ACC112 (cell line): ENCODE measurements around the gene NRP1.
A peak's percentile ranks its signal among the peaks of the same experiment; 100 is the strongest.

ENCODE experiments used
- H2AFZ ChIP-seq: fragments of 200-600 bp; sonication (generic); one replicate; pipeline ENCODE4 v1.6.0; 2017; ENCODE audit warnings: antibody characterized with exemption, low read length; ENCODE audit not compliant: unreplicated experiment
- H3K27ac ChIP-seq: fragments of 200-600 bp; sonication (generic); 2 replicates; pipeline ENCODE4 v1.5.1; 2014; ENCODE audit warnings: low read depth, mild to moderate bottlenecking, antibody characterized with exemption, low read length, moderate library complexity
- H3K27me3 ChIP-seq: fragments of 200-600 bp; sonication (generic); 2 replicates; pipeline ENCODE4 v1.6.1; 2014; ENCODE audit warnings: mild to moderate bottlenecking, antibody characterized with exemption, low read length, moderate library complexity, mixed read lengths; ENCODE audit not compliant: insufficient read depth
- H3K36me3 ChIP-seq: fragments of 200-600 bp; sonication (generic); 2 replicates; pipeline ENCODE4 v1.6.1; 2016; ENCODE audit warnings: mild to moderate bottlenecking, antibody characterized with exemption, low read length, moderate library complexity, mixed read lengths; ENCODE audit not compliant: insufficient read depth
- H3K4me1 ChIP-seq: fragments of 200-600 bp; sonication (generic); one replicate; pipeline ENCODE4 v1.6.1; 2016; ENCODE audit warnings: low read length, mixed read lengths; ENCODE audit not compliant: insufficient read depth, unreplicated experiment, control insufficient read depth
- H3K4me3 ChIP-seq: fragments of 200-600 bp; sonication (generic); 2 replicates; pipeline ENCODE4 v1.5.1; 2014; ENCODE audit warnings: mild to moderate bottlenecking, low read depth, low read length
- H3K79me2 ChIP-seq: fragments of 200-600 bp; sonication (generic); one replicate; pipeline ENCODE4 v1.6.0; 2016; ENCODE audit warnings: low read length; ENCODE audit not compliant: control insufficient read depth, unreplicated experiment, insufficient read depth

NRP1 gene

GRCh38 chr10:33174674-33175434 lies 159.6 kb downstream of the NRP1 start:
- H3K27ac ChIP-seq = peak overlapping the region; percentile 9; the same call in 1 of the 2 replicates
- H3K36me3 ChIP-seq = peaks cover 16% of the 10 kb centered on the region
- no peak overlapping the region for H3K4me3 ChIP-seq
- no peaks in the 10 kb centered on the region for H3K27me3 ChIP-seq
- H2AFZ ChIP-seq = no peak overlapping the region
- H3K4me1 ChIP-seq = peaks cover 57% of the 10 kb centered on the region
- peaks cover 7% of the 10 kb centered on the region for H3K79me2 ChIP-seq

GRCh38 chr10:33165911-33166310 lies 168.6 kb downstream of the NRP1 start:
- Histone ChIP-seq H2AFZ (no peak overlapping the region), H3K4me1 (peaks cover 9% of the 10 kb centered on the region), H3K36me3 (no peaks in the 10 kb centered on the region), H3K27me3 (no peaks in the 10 kb centered on the region), H3K4me3 (no peak overlapping the region), H3K79me2 (no peaks in the 10 kb centered on the region), H3K27ac (no peak overlapping the region)

- no peak overlapping the region for H3K4me3 ChIP-seq
- no peak overlapping the region for H3K27ac ChIP-seq
- no peaks in the 10 kb centered on the region for H3K27me3 ChIP-seq
- no peaks in the 10 kb centered on the region for H3K36me3 ChIP-seq
- peak overlapping the region; percentile 15 for H2AFZ ChIP-seq
- no peaks in the 10 kb centered on the region for H3K79me2 ChIP-seq
- peaks cover 9% of the 10 kb centered on the region for H3K4me1 ChIP-seq
Observed at GRCh38 chr10:33164060-33164709, 170.3 kb downstream of the NRP1 start.

GRCh38 chr10:33162248-33162575 lies 172.3 kb downstream of the NRP1 start:
- Histone ChIP-seq H3K36me3 (no peaks in the 10 kb centered on the region), H2AFZ (no peak overlapping the region), H3K4me1 (peaks cover 14% of the 10 kb centered on the region), H3K27me3 (no peaks in the 10 kb centered on the region), H3K79me2 (no peaks in the 10 kb centered on the region), H3K4me3 (no peak overlapping the region), H3K27ac (no peak overlapping the region)

GRCh38 chr10:33161550-33162247 lies 172.8 kb downstream of the NRP1 start:
- Histone ChIP-seq H3K36me3 (no peaks in the 10 kb centered on the region), H3K79me2 (no peaks in the 10 kb centered on the region), H3K27ac (no peak overlapping the region), H3K4me3 (no peak overlapping the region), H3K27me3 (no peaks in the 10 kb centered on the region), H3K4me1 (peaks cover 19% of the 10 kb centered on the region), H2AFZ (no peak overlapping the region)

GRCh38 chr10:33160151-33160550 lies 174.3 kb downstream of the NRP1 start:
- Histone ChIP-seq H3K4me3 (no peak overlapping the region), H2AFZ (no peak overlapping the region), H3K4me1 (peaks cover 33% of the 10 kb centered on the region), H3K79me2 (no peaks in the 10 kb centered on the region), H3K27ac (no peak overlapping the region), H3K27me3 (no peaks in the 10 kb centered on the region), H3K36me3 (no peaks in the 10 kb centered on the region)

- Histone ChIP-seq H3K4me3 (peak overlapping the region; percentile 50; the same call in 1 of the 2 replicates), H3K27ac (peak overlapping the region; percentile 97)
Observed at GRCh38 chr10:33157103-33157502, 177.4 kb downstream of the NRP1 start.

GRCh38 chr10:33155720-33156638 lies 178.5 kb downstream of the NRP1 start:
- Histone ChIP-seq H3K27me3 (no peaks in the 10 kb centered on the region), H3K36me3 (no peaks in the 10 kb centered on the region), H2AFZ (peak overlapping the region; percentile 16), H3K27ac (peak overlapping the region; percentile 97), H3K4me3 (no peak overlapping the region), H3K79me2 (no peaks in the 10 kb centered on the region), H3K4me1 (peaks cover 40% of the 10 kb centered on the region)

More at GRCh38 chr10:33157103-33157502, 177.4 kb downstream of the NRP1 start:
- no peak overlapping the region for H2AFZ ChIP-seq
- H3K79me2 ChIP-seq = no peaks in the 10 kb centered on the region
- H3K4me1 ChIP-seq = peaks cover 40% of the 10 kb centered on the region
- H3K36me3 ChIP-seq = no peaks in the 10 kb centered on the region
- no peaks in the 10 kb centered on the region for H3K27me3 ChIP-seq

GRCh38 chr10:33154590-33154989 lies 179.9 kb downstream of the NRP1 start:
- Histone ChIP-seq H3K79me2 (no peaks in the 10 kb centered on the region), H3K36me3 (no peaks in the 10 kb centered on the region), H2AFZ (peak overlapping the region; percentile 30), H3K27ac (peak overlapping the region; percentile 97), H3K27me3 (no peaks in the 10 kb centered on the region), H3K4me1 (peaks cover 40% of the 10 kb centered on the region), H3K4me3 (no peak overlapping the region)

- H3K27me3 ChIP-seq = no peaks in the 10 kb centered on the region
Observed at GRCh38 chr10:33153968-33154327, 180.5 kb downstream of the NRP1 start.

More at GRCh38 chr10:33153968-33154327, 180.5 kb downstream of the NRP1 start:
- no peak overlapping the region for H3K4me3 ChIP-seq
- H3K79me2 ChIP-seq = no peaks in the 10 kb centered on the region
- H3K36me3 ChIP-seq = no peaks in the 10 kb centered on the region
- H3K27ac ChIP-seq = peak overlapping the region; percentile 97; the same call in 1 of the 2 replicates
- H3K4me1 ChIP-seq = peaks cover 40% of the 10 kb centered on the region
- peak overlapping the region; percentile 0 for H2AFZ ChIP-seq
